ENCODE measurements around the gene CFC1B.
"Not testable (repeated sequence)": the region's sequence is repeated elsewhere in the genome, so short reads cannot be mapped to it uniquely, and the experiment has no call there.

Gene CFC1B

GRCh38 chr2:130543785-130544528 is 22.9 kb downstream of the CFC1B start:
- H3K4me1 Mint-ChIP-seq (ENCODE audit: low read depth); H3K27me3 Mint-ChIP-seq; H3K9me3 Mint-ChIP-seq; H3K36me3 Mint-ChIP-seq (ENCODE audit: low read depth); H3K4me3 Mint-ChIP-seq; H3K27ac Mint-ChIP-seq: not testable (repeated sequence)

- H3K4me1 Mint-ChIP-seq (ENCODE audit: low read depth); H3K9me3 Mint-ChIP-seq: not testable (repeated sequence)
These were observed 24.0 kb downstream of the CFC1B start for GRCh38 chr2:130544978-130545377.

GRCh38 chr2:130548418-130548817 is 27.4 kb downstream of the CFC1B start:
- H3K36me3 Mint-ChIP-seq (ENCODE audit: low read depth); H3K27me3 Mint-ChIP-seq; H3K27ac Mint-ChIP-seq; H3K4me1 Mint-ChIP-seq (ENCODE audit: low read depth); H3K4me3 Mint-ChIP-seq; H3K9me3 Mint-ChIP-seq: not testable (repeated sequence)

More at GRCh38 chr2:130544978-130545377, 24.0 kb downstream of the CFC1B start:
- H3K27ac Mint-ChIP-seq; H3K27me3 Mint-ChIP-seq; H3K36me3 Mint-ChIP-seq (ENCODE audit: low read depth); H3K4me3 Mint-ChIP-seq: not testable (repeated sequence)

GRCh38 chr2:130549475-130549874 is 28.5 kb downstream of the CFC1B start:
- not testable (repeated sequence) for H3K27ac Mint-ChIP-seq; H3K9me3 Mint-ChIP-seq; H3K4me3 Mint-ChIP-seq; H3K36me3 Mint-ChIP-seq (ENCODE audit: low read depth); H3K4me1 Mint-ChIP-seq (ENCODE audit: low read depth); H3K27me3 Mint-ChIP-seq

GRCh38 chr2:130554178-130554577 is 33.2 kb downstream of the CFC1B start:
- H3K27me3 Mint-ChIP-seq; H3K36me3 Mint-ChIP-seq (ENCODE audit: low read depth); H3K9me3 Mint-ChIP-seq; H3K27ac Mint-ChIP-seq; H3K4me3 Mint-ChIP-seq; H3K4me1 Mint-ChIP-seq (ENCODE audit: low read depth): not testable (repeated sequence)

- not testable (repeated sequence) for H3K27me3 Mint-ChIP-seq; H3K27ac Mint-ChIP-seq; H3K4me1 Mint-ChIP-seq (ENCODE audit: low read depth); H3K4me3 Mint-ChIP-seq; H3K9me3 Mint-ChIP-seq; H3K36me3 Mint-ChIP-seq (ENCODE audit: low read depth)
These were observed 35.4 kb downstream of the CFC1B start for GRCh38 chr2:130556441-130556840.

- H3K4me1 Mint-ChIP-seq (ENCODE audit: low read depth); H3K36me3 Mint-ChIP-seq (ENCODE audit: low read depth); H3K4me3 Mint-ChIP-seq; H3K27me3 Mint-ChIP-seq; H3K9me3 Mint-ChIP-seq; H3K27ac Mint-ChIP-seq: not testable (repeated sequence)
These were observed 45.1 kb downstream of the CFC1B start for GRCh38 chr2:130566165-130566564.

GRCh38 chr2:130571929-130572328 is 50.9 kb downstream of the CFC1B start:
- H3K27me3 Mint-ChIP-seq; H3K9me3 Mint-ChIP-seq; H3K4me3 Mint-ChIP-seq; H3K36me3 Mint-ChIP-seq (ENCODE audit: low read depth); H3K27ac Mint-ChIP-seq; H3K4me1 Mint-ChIP-seq (ENCODE audit: low read depth): not testable (repeated sequence)

GRCh38 chr2:130574230-130574629 is 53.2 kb downstream of the CFC1B start:
- not testable (repeated sequence) for H3K4me3 Mint-ChIP-seq; H3K27me3 Mint-ChIP-seq; H3K36me3 Mint-ChIP-seq (ENCODE audit: low read depth); H3K27ac Mint-ChIP-seq; H3K4me1 Mint-ChIP-seq (ENCODE audit: low read depth); H3K9me3 Mint-ChIP-seq

GRCh38 chr2:130576209-130576784 is 55.3 kb downstream of the CFC1B start:
- H3K4me1 Mint-ChIP-seq (ENCODE audit: low read depth); H3K4me3 Mint-ChIP-seq; H3K9me3 Mint-ChIP-seq; H3K27ac Mint-ChIP-seq; H3K27me3 Mint-ChIP-seq; H3K36me3 Mint-ChIP-seq (ENCODE audit: low read depth): not testable (repeated sequence)

- H3K4me3 Mint-ChIP-seq; H3K9me3 Mint-ChIP-seq; H3K27ac Mint-ChIP-seq; H3K36me3 Mint-ChIP-seq (ENCODE audit: low read depth); H3K27me3 Mint-ChIP-seq; H3K4me1 Mint-ChIP-seq (ENCODE audit: low read depth): not testable (repeated sequence)
These were observed 56.5 kb downstream of the CFC1B start for GRCh38 chr2:130577559-130577958.

Measured in stimulated activated naive CD8-positive, alpha-beta T cell treated with anti-CD3 and anti-CD28 coated beads, Interleukin-15, Interleukin-2, amounts not matched to agents 100 ng/mL and 50 ng/mL, for 24 hours (primary cell).